Measurements from ENCODE around the gene MYCBPAP. TPM values are rescaled to one million over a fixed set of nuclear protein-coding genes. Genes with fewer than 3 reads are reported as not detected.
A peak's percentile ranks its signal among the peaks of the same experiment; 100 is the strongest.

Gene MYCBPAP
- total and polyA plus RNA-seq, 2 donors (not counting 3 experiments of a cell fraction or from before 2014, with no cell fraction given): 0.40 to 0.66 TPM

DNA sequence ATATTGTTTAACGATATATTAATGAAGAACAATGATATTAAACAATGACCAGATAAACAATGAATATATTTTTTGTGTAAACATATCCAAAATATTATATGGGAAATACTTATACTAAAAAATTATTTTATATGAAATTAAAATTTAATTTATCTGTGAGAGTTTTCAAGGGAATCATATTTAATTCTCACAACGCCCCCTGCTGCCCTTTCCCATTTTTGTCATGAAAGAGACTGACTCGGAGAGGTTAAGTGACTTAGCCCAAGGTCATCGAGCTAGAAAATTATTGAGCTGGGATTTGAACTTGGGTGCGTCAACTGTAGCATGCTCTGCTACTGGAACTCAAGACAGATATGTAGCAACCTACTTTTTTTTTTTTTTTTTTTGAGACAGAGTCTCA is 7.2 kb upstream of the MYCBPAP start:
- CTCF ChIA-PET: interaction anchor here (0.6 to 3.4 kb wide), 15 partner anchors 9 to 323 kb away, joined by 3 to 28 read pairs (median 5); no protein-coding TSS in a partner anchor
- POLR2A ChIA-PET: no interaction called here
- H3K4me3 ChIP-seq (replicated peaks in 1 of 3; ENCODE audit: insufficient read depth in 1 of 3, low read depth in 1 of 3, low read length in 3 of 3): no peak overlapping the region
- H3K4me2 ChIP-seq (ENCODE audit: insufficient read depth, low read length): no peak overlapping the region
- FAIRE-seq (peak; percentile 76), DNase-seq (ENCODE audit: low read depth, low spot score) (peak; percentile 42)
- H3K27me3 ChIP-seq (ENCODE audit: control insufficient read depth in 2 of 2, insufficient read depth in 2 of 2, low read length in 2 of 2): peaks cover 3 to 6% of the 10 kb centered on the region in 2 experiments
- no peaks in the 10 kb centered on the region for H3K36me3 ChIP-seq (ENCODE audit: control insufficient read depth in 2 of 2, extremely low read depth in 1 of 2, insufficient read depth in 2 of 2, low read length in 2 of 2)
- H3K79me2 ChIP-seq (ENCODE audit: control insufficient read depth, insufficient read depth, low read length): no peaks in the 10 kb centered on the region
- H2AFZ ChIP-seq (ENCODE audit: low read depth, low read length): no peak overlapping the region
- TF ChIP-seq, protein P1, sequence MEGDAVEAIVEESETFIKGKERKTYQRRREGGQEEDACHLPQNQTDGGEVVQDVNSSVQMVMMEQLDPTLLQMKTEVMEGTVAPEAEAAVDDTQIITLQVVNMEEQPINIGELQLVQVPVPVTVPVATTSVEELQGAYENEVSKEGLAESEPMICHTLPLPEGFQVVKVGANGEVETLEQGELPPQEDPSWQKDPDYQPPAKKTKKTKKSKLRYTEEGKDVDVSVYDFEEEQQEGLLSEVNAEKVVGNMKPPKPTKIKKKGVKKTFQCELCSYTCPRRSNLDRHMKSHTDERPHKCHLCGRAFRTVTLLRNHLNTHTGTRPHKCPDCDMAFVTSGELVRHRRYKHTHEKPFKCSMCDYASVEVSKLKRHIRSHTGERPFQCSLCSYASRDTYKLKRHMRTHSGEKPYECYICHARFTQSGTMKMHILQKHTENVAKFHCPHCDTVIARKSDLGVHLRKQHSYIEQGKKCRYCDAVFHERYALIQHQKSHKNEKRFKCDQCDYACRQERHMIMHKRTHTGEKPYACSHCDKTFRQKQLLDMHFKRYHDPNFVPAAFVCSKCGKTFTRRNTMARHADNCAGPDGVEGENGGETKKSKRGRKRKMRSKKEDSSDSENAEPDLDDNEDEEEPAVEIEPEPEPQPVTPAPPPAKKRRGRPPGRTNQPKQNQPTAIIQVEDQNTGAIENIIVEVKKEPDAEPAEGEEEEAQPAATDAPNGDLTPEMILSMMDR (IDR thresholded peaks at IDR 0.05; ENCODE audit: extremely low read depth in 1 of 2, insufficient read depth in 1 of 2, low read depth in 1 of 2, low read length in 2 of 2): peak; percentile 28 to 29
- no peak for TF ChIP-seq EZH2 (IDR thresholded peaks at IDR 0.05; ENCODE audit: borderline replicate concordance, low read depth, low read length, severe bottlenecking)
- no peaks in the 10 kb centered on the region for H3K9me3 ChIP-seq (replicated peaks; ENCODE audit: control insufficient read depth, insufficient read depth, low read length)
- H4K20me1 ChIP-seq (replicated peaks; ENCODE audit: control insufficient read depth, extremely low read depth, insufficient read depth, low read length): no peaks in the 10 kb centered on the region
- H3K4me1 ChIP-seq (ENCODE audit: control insufficient read depth, extremely low read depth, insufficient read depth, low read length): no peaks in the 10 kb centered on the region
- BruUV-seq (replicated peaks): no TSS peak
- H3K9me1 ChIP-seq (replicated peaks; ENCODE audit: control insufficient read depth, extremely low read depth, insufficient read depth, low read length): no peaks in the 10 kb centered on the region
- intact Hi-C loops (cut with micrococcal nuclease): loop anchor here (1.0 kb wide), 1 partner anchor 19 kb away; no protein-coding TSS in a partner anchor
- H3K9ac ChIP-seq (replicated peaks; ENCODE audit: extremely low read depth, insufficient read depth, low read length): no peak overlapping the region
- no peak overlapping the region for H3K27ac ChIP-seq (ENCODE audit: insufficient read depth, low read depth, low read length)
- dilution Hi-C loops (cut with MboI; ENCODE audit: extremely low pct_ligation_motif_present, low sequenced_read_pairs): no loop called here

DNA sequence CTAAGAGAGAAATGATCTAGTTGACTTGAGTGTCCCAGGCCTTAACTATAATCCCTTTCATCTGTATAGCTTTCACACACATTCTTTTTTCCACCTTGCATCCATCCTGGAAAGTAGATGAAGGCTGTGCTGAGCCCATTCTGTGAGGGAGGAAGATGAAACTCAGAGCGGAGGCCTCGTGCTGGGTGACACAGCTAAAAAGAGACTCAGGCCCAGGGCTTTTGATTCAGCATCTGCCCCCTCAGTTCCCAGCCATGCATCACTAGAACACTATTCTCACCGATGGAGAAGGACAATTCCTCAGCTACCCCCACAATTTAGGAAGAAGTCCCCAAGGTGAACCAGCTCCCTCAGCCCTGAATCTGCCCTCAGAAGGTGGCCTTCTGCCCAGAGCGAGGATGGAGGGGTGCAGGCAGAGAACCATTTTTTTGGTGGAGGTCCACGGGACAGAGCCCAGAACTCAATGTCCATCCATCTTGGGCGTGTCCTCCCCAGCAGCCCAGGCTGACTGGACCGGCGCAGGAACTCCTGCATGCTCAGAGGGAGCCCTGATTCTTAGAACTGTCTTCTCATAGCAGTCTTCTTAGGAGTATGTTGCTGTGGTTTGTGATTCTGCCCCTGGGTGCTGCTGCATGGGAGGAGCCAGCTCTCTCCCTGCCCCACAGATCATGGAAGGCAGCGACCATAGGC is 5.8 kb upstream of the MYCBPAP start:
- ChIA-PET POLR2A (interaction anchor here (0.6 kb wide), 1 partner anchor 16 kb away, joined by 6 read pairs; no protein-coding TSS in a partner anchor), CTCF (interaction anchor here (1.2 to 3.4 kb wide), 10 partner anchors 9 to 325 kb away, joined by 3 to 28 read pairs (median 5); no protein-coding TSS in a partner anchor)
- Histone ChIP-seq H3K4me1 (ENCODE audit: control insufficient read depth, extremely low read depth, insufficient read depth, low read length) (no peaks in the 10 kb centered on the region), H2AFZ (ENCODE audit: low read depth, low read length) (no peak overlapping the region), H3K9ac (replicated peaks; ENCODE audit: extremely low read depth, insufficient read depth, low read length) (no peak overlapping the region), H3K4me2 (ENCODE audit: insufficient read depth, low read length) (no peak overlapping the region), H3K36me3 (ENCODE audit: control insufficient read depth in 2 of 2, extremely low read depth in 1 of 2, insufficient read depth in 2 of 2, low read length in 2 of 2) (no peaks in the 10 kb centered on the region), H4K20me1 (replicated peaks; ENCODE audit: control insufficient read depth, extremely low read depth, insufficient read depth, low read length) (no peaks in the 10 kb centered on the region), H3K27ac (ENCODE audit: insufficient read depth, low read depth, low read length) (no peak overlapping the region), H3K9me1 (replicated peaks; ENCODE audit: control insufficient read depth, extremely low read depth, insufficient read depth, low read length) (no peaks in the 10 kb centered on the region), H3K79me2 (ENCODE audit: control insufficient read depth, insufficient read depth, low read length) (no peaks in the 10 kb centered on the region), H3K4me3 (replicated peaks in 1 of 3; ENCODE audit: insufficient read depth in 1 of 3, low read depth in 1 of 3, low read length in 3 of 3) (no peak overlapping the region), H3K9me3 (replicated peaks; ENCODE audit: control insufficient read depth, insufficient read depth, low read length) (no peaks in the 10 kb centered on the region), H3K27me3 (ENCODE audit: control insufficient read depth in 2 of 2, insufficient read depth in 2 of 2, low read length in 2 of 2) (peaks cover 5 to 7% of the 10 kb centered on the region in 2 experiments)
- BruUV-seq (replicated peaks): no TSS peak
- intact Hi-C loops (cut with micrococcal nuclease): no loop called here
- TF ChIP-seq GATA2 (IDR thresholded peaks at IDR 0.05; ENCODE audit: insufficient read depth, insufficient read length, low read depth, low read length) (no peak), MAX (IDR thresholded peaks at IDR 0.05; ENCODE audit: insufficient read depth, insufficient read length) (no peak), JUN (IDR thresholded peaks at IDR 0.05; ENCODE audit: borderline replicate concordance, insufficient read depth, insufficient read length, low read depth) (no peak), MYC (IDR thresholded peaks at IDR 0.05; ENCODE audit: low read depth, low read length) (no peak), POLR2A (IDR thresholded peaks at IDR 0.05; ENCODE audit: low read depth, low read length) (no peak), POLR2AphosphoS5 (IDR thresholded peaks at IDR 0.05; ENCODE audit: insufficient read depth, low read depth, low read length) (no peak), EZH2 (IDR thresholded peaks at IDR 0.05; ENCODE audit: borderline replicate concordance, low read depth, low read length, severe bottlenecking) (no peak), FOS (IDR thresholded peaks at IDR 0.05; ENCODE audit: borderline replicate concordance, insufficient read depth, low read length) (no peak)
- TF ChIP-seq, protein P1 (IDR thresholded peaks at IDR 0.05; ENCODE audit: extremely low read depth in 1 of 2, insufficient read depth in 1 of 2, low read depth in 1 of 2, low read length in 2 of 2): no peak
- FAIRE-seq (no peak), DNase-seq (ENCODE audit: low read depth, low spot score) (no peak)
- dilution Hi-C loops (cut with MboI; ENCODE audit: extremely low pct_ligation_motif_present, low sequenced_read_pairs): no loop called here

Measured in endothelial cell of umbilical vein (primary cell).